Ishikawa (cell line): Measurements from ENCODE around the gene RBM38.

Source experiments
- CREB1 ChIP-seq: IDR thresholded peaks from 2 replicates; pipeline ENCODE4 v1.6.1; 2012; ENCODE audit warnings: low read depth
- EP300 ChIP-seq: IDR thresholded peaks from 2 replicates; pipeline ENCODE4 v1.6.1; 2012; ENCODE audit warnings: borderline replicate concordance
- RAD21 ChIP-seq: IDR thresholded peaks from 2 replicates; pipeline ENCODE4 v1.6.1; 2012; ENCODE audit warnings: low read depth
- TAF1 ChIP-seq: IDR thresholded peaks from 2 replicates; pipeline ENCODE4 v1.6.1; 2012; ENCODE audit warnings: low read depth, mild to moderate bottlenecking
- YY1 ChIP-seq: IDR thresholded peaks from 2 replicates; pipeline ENCODE4 v1.6.1; 2012; ENCODE audit warnings: low read depth
- TF ChIP-seq, protein P1 (sequence below): IDR thresholded peaks from 2 replicates; pipeline ENCODE4 v1.6.1; 2012
- TF ChIP-seq, protein P2 (sequence below): IDR thresholded peaks from 2 replicates; pipeline ENCODE4 v1.6.1; 2012; ENCODE audit warnings: low read depth, mild to moderate bottlenecking
- TF ChIP-seq, protein P3 (sequence below): IDR thresholded peaks from 2 replicates; pipeline ENCODE4 v1.6.1; 2012

DNA sequence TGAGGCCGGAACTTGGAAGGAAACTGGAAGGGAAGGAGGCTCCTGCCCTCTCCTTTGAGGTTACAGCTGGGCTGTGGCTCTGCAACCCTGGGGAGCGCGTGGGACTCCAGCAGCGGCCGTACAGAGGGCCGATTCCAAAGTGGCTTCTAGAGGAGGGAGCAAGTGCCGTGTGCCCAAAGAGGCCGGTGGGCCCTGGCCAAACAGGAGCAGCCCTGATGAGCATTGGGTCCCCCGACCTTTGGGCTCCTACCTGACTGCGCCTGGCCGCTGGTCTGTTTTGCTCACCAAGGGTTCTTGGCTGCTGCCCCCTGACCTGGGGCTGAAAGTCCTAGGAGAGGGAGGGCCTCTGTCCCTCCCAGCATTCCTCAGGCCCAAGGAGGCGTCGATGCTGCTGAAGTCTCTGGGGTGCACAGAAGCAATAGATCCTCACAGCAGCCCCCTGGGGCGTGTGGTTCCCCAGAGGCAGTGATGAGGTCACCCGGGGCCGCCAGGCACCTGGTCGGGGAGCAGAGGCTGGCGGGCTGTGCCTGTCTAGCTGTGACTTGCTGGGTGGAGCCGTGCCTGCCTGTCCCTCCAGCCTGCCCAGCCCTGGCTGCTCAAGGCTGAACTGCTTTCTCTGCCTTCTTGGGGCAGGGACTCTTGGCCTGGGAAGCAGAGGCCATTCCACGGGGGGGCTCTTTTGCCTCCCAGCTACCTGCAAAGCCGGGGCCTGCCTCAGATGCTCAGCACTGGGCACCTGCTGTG lies 9.8 kb downstream of the RBM38 start:
- no peak for TF ChIP-seq CREB1
- TF ChIP-seq, protein P1, sequence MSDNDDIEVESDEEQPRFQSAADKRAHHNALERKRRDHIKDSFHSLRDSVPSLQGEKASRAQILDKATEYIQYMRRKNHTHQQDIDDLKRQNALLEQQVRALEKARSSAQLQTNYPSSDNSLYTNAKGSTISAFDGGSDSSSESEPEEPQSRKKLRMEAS, result no peak
- TF ChIP-seq TAF1, result no peak
- TF ChIP-seq RAD21, result no peak
- TF ChIP-seq, protein P2, sequence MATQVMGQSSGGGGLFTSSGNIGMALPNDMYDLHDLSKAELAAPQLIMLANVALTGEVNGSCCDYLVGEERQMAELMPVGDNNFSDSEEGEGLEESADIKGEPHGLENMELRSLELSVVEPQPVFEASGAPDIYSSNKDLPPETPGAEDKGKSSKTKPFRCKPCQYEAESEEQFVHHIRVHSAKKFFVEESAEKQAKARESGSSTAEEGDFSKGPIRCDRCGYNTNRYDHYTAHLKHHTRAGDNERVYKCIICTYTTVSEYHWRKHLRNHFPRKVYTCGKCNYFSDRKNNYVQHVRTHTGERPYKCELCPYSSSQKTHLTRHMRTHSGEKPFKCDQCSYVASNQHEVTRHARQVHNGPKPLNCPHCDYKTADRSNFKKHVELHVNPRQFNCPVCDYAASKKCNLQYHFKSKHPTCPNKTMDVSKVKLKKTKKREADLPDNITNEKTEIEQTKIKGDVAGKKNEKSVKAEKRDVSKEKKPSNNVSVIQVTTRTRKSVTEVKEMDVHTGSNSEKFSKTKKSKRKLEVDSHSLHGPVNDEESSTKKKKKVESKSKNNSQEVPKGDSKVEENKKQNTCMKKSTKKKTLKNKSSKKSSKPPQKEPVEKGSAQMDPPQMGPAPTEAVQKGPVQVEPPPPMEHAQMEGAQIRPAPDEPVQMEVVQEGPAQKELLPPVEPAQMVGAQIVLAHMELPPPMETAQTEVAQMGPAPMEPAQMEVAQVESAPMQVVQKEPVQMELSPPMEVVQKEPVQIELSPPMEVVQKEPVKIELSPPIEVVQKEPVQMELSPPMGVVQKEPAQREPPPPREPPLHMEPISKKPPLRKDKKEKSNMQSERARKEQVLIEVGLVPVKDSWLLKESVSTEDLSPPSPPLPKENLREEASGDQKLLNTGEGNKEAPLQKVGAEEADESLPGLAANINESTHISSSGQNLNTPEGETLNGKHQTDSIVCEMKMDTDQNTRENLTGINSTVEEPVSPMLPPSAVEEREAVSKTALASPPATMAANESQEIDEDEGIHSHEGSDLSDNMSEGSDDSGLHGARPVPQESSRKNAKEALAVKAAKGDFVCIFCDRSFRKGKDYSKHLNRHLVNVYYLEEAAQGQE, result no peak
- TF ChIP-seq YY1, result no peak
- no peak for TF ChIP-seq EP300
- TF ChIP-seq, protein P3, sequence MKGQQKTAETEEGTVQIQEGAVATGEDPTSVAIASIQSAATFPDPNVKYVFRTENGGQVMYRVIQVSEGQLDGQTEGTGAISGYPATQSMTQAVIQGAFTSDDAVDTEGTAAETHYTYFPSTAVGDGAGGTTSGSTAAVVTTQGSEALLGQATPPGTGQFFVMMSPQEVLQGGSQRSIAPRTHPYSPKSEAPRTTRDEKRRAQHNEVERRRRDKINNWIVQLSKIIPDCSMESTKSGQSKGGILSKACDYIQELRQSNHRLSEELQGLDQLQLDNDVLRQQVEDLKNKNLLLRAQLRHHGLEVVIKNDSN, result no peak
